GM23248 (cell line): ENCODE measurements around the gene ZNF668. TPM values are rescaled to one million over a fixed set of nuclear protein-coding genes. Genes with fewer than 3 reads are reported as not detected.
A peak's percentile ranks its signal among the peaks of the same experiment; 100 is the strongest.

Experiments
- DNase-seq: peaks from one replicate; pipeline ENCODE4 v3.0.0-alpha.2; 2015
- H2AFZ ChIP-seq: fragments of 200-600 bp; sonication (generic); 2 replicates; pipeline ENCODE4 v1.6.1; 2016; ENCODE audit warnings: antibody characterized with exemption
- H3F3A ChIP-seq: fragments of 200-600 bp; sonication (generic); 2 replicates; pipeline ENCODE4 v1.6.1; 2016; ENCODE audit warnings: mild to moderate bottlenecking, antibody characterized with exemption, mixed run types; ENCODE audit not compliant: insufficient read depth
- H3K27ac ChIP-seq: fragments of 200-600 bp; sonication (generic); 2 replicates; pipeline ENCODE4 v1.5.1; 2016; ENCODE audit warnings: mild to moderate bottlenecking
- H3K27me3 ChIP-seq: fragments of 200-600 bp; sonication (generic); replicated peaks from 2 replicates; pipeline ENCODE4 v1.6.1; 2016; ENCODE audit warnings: mild to moderate bottlenecking; ENCODE audit not compliant: insufficient read depth
- H3K36me3 ChIP-seq: fragments of 200-600 bp; sonication (generic); 2 replicates; pipeline ENCODE4 v1.6.1; 2016; ENCODE audit warnings: low read depth, mild to moderate bottlenecking
- H3K4me1 ChIP-seq: fragments of 200-600 bp; sonication (generic); 2 replicates; pipeline ENCODE4 v1.6.1; 2016; ENCODE audit warnings: mild to moderate bottlenecking; ENCODE audit not compliant: insufficient read depth
- H3K4me2 ChIP-seq: fragments of 200-600 bp; sonication (generic); one replicate; pipeline ENCODE4 v1.6.1; 2016; ENCODE audit warnings: mild to moderate bottlenecking; ENCODE audit not compliant: unreplicated experiment
- H3K4me3 ChIP-seq: fragments of 200-600 bp; sonication (generic); 2 replicates; pipeline ENCODE4 v1.5.1; 2016; ENCODE audit warnings: mild to moderate bottlenecking
- H3K79me2 ChIP-seq: fragments of 200-600 bp; sonication (generic); 2 replicates; pipeline ENCODE4 v1.6.1; 2016; ENCODE audit warnings: mild to moderate bottlenecking; ENCODE audit not compliant: insufficient read depth
- H3K9ac ChIP-seq: fragments of 200-600 bp; sonication (generic); 2 replicates; pipeline ENCODE4 v1.6.1; 2016; ENCODE audit warnings: mild to moderate bottlenecking
- H3K9me2 ChIP-seq: fragments of 200-600 bp; sonication (generic); 2 replicates; pipeline ENCODE4 v1.6.1; 2016; ENCODE audit warnings: mixed run types, mild to moderate bottlenecking, moderate library complexity; ENCODE audit not compliant: insufficient read depth
- H3K9me3 ChIP-seq: fragments of 200-600 bp; sonication (generic); one replicate; pipeline ENCODE4 v1.6.1; 2017; ENCODE audit warnings: low read depth
- H4K20me1 ChIP-seq: fragments of 200-600 bp; sonication (generic); 2 replicates; pipeline ENCODE4 v1.6.0; 2016; ENCODE audit not compliant: insufficient read depth
- EZH2 ChIP-seq: fragments of 200-600 bp; sonication (generic); IDR thresholded peaks from 2 replicates; pipeline ENCODE4 v1.6.1; 2018; ENCODE audit warnings: antibody characterized with exemption, mild to moderate bottlenecking; ENCODE audit not compliant: insufficient read depth, poor library complexity, severe bottlenecking
- EZH2phosphoT487 ChIP-seq: fragments of 200-600 bp; sonication (generic); IDR thresholded peaks from 2 replicates; pipeline ENCODE4 v1.6.1; 2018; ENCODE audit warnings: antibody characterized with exemption, moderate library complexity, mild to moderate bottlenecking, low read depth; ENCODE audit not compliant: insufficient read depth
- WGBS, 2 experiments: methylation state at CpG; one replicate each; pipeline ENCODE4 v1.1.6; 2015 to 2017; ENCODE audit warnings: low lambda C conversion rate in 2 of 2, low coverage in 1 of 2; ENCODE audit errors: missing lambda C conversion rate in 2 of 2; 5-methylcytosine and 5-hydroxymethylcytosine counted together
- in situ Hi-C: fragments of 300-500 bp; cut with MboI; formaldehyde crosslinking; loops from 2 replicates; pipeline ENCODE4 v1.15.0; 2020
- polyA plus RNA-seq: library from polyadenylated mRNA; unstranded; fragments of >200 nt; fragmentation: Nextera tagmentation; extraction: Ambion mirVana; gene quantifications from 2 replicates; pipeline ENCODE4 v1.2.1, GENCODE V29; 2016
- total RNA-seq: library from RNA; depleted of rRNA; stranded (reverse); fragments of >200 nt; shearing (Covaris generic); gene quantifications from 2 replicates; pipeline ENCODE4 v1.2.3, GENCODE V29; 2014

ZNF668 gene
- total and polyA plus RNA-seq, 2 experiments from 2014 or later: 19.5 to 21.8 TPM

DNA sequence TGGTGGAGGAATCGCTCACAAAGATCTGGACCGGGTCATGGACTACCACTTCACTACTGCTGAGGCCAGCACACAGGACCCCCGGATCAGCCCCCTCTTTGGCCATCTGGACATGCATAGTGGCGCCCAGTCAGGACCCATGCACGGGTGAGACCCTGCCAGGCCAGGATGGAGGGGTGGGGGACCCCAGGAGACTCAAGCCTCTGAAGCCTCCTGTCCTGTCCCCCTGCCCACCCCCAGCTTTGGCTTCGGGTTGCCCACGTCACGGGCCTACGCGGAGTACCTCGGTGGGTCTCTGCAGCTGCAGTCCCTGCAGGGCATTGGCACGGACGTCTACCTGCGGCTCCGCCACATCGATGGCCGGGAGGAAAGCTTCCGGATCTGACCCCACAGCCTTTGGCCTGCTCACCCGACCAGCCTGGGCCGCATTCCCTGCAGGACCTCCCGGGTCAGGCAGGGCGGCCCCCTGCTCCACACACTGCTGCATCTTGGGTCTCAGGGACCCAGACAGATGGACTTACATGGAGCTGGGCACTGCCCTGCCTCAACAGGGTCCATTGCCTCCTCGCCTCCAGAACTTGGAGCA lies 37.9 kb upstream of the ZNF668 start:
- Histone ChIP-seq H3K9me3 (no peaks in the 10 kb centered on the region), H3K9ac (no peak overlapping the region), H3K4me1 (0 out of 2 replicates have a peak, but pooled peaks cover 6% of the 10 kb centered on the region), H3K27ac (no peak overlapping the region), H3K27me3 (no peaks in the 10 kb centered on the region), H3F3A (peaks cover 14% of the 10 kb centered on the region; the same call in 1 of the 2 replicates), H3K4me2 (no peak overlapping the region), H2AFZ (no peak overlapping the region), H3K79me2 (peaks cover 24% of the 10 kb centered on the region), H3K36me3 (peaks cover 16% of the 10 kb centered on the region; the same call in 1 of the 2 replicates), H4K20me1 (no peaks in the 10 kb centered on the region), H3K9me2 (no peaks in the 10 kb centered on the region), H3K4me3 (no peak overlapping the region)
- DNase-seq: no peak
- WGBS, 2 experiments: 92 to 93% methylated on average over 23 of the region's 23 CpGs
- in situ Hi-C loops: no loop called here
- TF ChIP-seq EZH2: no peak
- TF ChIP-seq EZH2phosphoT487: no peak

GRCh38 chr16:31110106-31111034 lies 36.3 kb upstream of the ZNF668 start:
- H3F3A ChIP-seq: peaks cover 14% of the 10 kb centered on the region; the same call in 1 of the 2 replicates
- H3K4me2 ChIP-seq: no peak overlapping the region
- H3K36me3 ChIP-seq: peaks cover 16% of the 10 kb centered on the region; the same call in 1 of the 2 replicates
- no peaks in the 10 kb centered on the region for H3K9me3 ChIP-seq
- no peaks in the 10 kb centered on the region for H3K9me2 ChIP-seq
- no peak for TF ChIP-seq EZH2
- no peak for TF ChIP-seq EZH2phosphoT487
- H3K79me2 ChIP-seq: peaks cover 24% of the 10 kb centered on the region
- H3K4me1 ChIP-seq: 0 out of 2 replicates have a peak, but pooled peaks cover 6% of the 10 kb centered on the region
- WGBS, 2 experiments: 91 to 96% methylated on average over 24 to 26 of the region's 26 CpGs
- H2AFZ ChIP-seq: no peak overlapping the region
- H3K4me3 ChIP-seq: no peak overlapping the region
- in situ Hi-C loops: no loop called here
- H4K20me1 ChIP-seq: no peaks in the 10 kb centered on the region
- no peaks in the 10 kb centered on the region for H3K27me3 ChIP-seq
- no peak overlapping the region for H3K27ac ChIP-seq
- no peak for DNase-seq
- 0 out of 2 replicates have a peak overlapping the region, but pooled peaks have one; percentile 90 for H3K9ac ChIP-seq

DNA sequence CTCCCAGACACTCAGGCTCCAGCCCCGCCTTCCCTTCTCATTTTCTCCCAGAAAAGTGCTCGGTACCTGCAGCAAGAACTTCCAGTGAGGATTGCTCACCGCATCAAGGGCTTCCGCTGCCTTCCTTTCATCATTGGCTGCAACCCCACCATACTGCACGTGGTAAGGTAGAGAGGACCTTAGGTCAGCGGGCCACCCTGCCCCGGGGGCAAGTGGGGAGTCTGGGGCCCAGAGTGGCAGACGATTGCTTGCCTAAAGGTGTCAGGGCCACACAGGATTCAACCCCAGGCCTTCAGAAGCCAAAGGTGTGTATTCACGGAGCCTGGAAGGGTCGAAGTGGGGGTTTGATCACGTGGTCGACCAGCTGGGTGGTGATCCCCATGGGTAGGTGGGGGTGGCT lies 35.6 kb upstream of the ZNF668 start:
- Histone ChIP-seq H3K36me3 (peaks cover 16% of the 10 kb centered on the region; the same call in 1 of the 2 replicates), H3K27ac (no peak overlapping the region), H3K27me3 (no peaks in the 10 kb centered on the region), H3K9me3 (no peaks in the 10 kb centered on the region), H4K20me1 (no peaks in the 10 kb centered on the region), H3F3A (peaks cover 14% of the 10 kb centered on the region; the same call in 1 of the 2 replicates), H3K4me2 (peak overlapping the region; percentile 51), H3K79me2 (peaks cover 24% of the 10 kb centered on the region), H2AFZ (no peak overlapping the region), H3K9ac (0 out of 2 replicates have a peak overlapping the region, but pooled peaks have one; percentile 90), H3K4me1 (0 out of 2 replicates have a peak, but pooled peaks cover 6% of the 10 kb centered on the region), H3K9me2 (no peaks in the 10 kb centered on the region), H3K4me3 (peak overlapping the region; percentile 81)
- in situ Hi-C loops: no loop called here
- no peak for DNase-seq
- TF ChIP-seq EZH2phosphoT487: no peak
- no peak for TF ChIP-seq EZH2
- 92 to 93% methylated on average over 12 of the region's 12 CpGs for whole genome bisulfite sequencing, 2 experiments

- no peaks in the 10 kb centered on the region for H3K9me3 ChIP-seq
- H3K4me3 ChIP-seq: peak overlapping the region; percentile 81
- H3K27ac ChIP-seq: no peak overlapping the region
- no peaks in the 10 kb centered on the region for H3K27me3 ChIP-seq
- TF ChIP-seq EZH2 (no peak), EZH2phosphoT487 (no peak)
- H3K4me1 ChIP-seq: 0 out of 2 replicates have a peak, but pooled peaks cover 6% of the 10 kb centered on the region
- H4K20me1 ChIP-seq: no peaks in the 10 kb centered on the region
- WGBS, 2 experiments: 45 to 51% methylated on average over 44 to 50 of the region's 57 CpGs
- peak; percentile 46 for DNase-seq
- H3F3A ChIP-seq: peaks cover 14% of the 10 kb centered on the region; the same call in 1 of the 2 replicates
- no peaks in the 10 kb centered on the region for H3K9me2 ChIP-seq
- peaks cover 16% of the 10 kb centered on the region; the same call in 1 of the 2 replicates for H3K36me3 ChIP-seq
- H3K4me2 ChIP-seq: peak overlapping the region; percentile 51
- H2AFZ ChIP-seq: peak overlapping the region; percentile 84
- peaks cover 24% of the 10 kb centered on the region for H3K79me2 ChIP-seq
- peak overlapping the region; percentile 90 for H3K9ac ChIP-seq
- in situ Hi-C loops: no loop called here
Measured at GRCh38 chr16:31108794-31109558, 34.9 kb upstream of the ZNF668 start.
